ENCODE results near the gene DCC. TPM values are rescaled to one million over a fixed set of nuclear protein-coding genes. Genes with fewer than 3 reads are reported as not detected.
"Not testable (repeated sequence)": the region's sequence is repeated elsewhere in the genome, so short reads cannot be mapped to it uniquely, and the experiment has no call there.

The DCC gene
- total RNA-seq, 2 donors from 2014 or later = not detected

DNA sequence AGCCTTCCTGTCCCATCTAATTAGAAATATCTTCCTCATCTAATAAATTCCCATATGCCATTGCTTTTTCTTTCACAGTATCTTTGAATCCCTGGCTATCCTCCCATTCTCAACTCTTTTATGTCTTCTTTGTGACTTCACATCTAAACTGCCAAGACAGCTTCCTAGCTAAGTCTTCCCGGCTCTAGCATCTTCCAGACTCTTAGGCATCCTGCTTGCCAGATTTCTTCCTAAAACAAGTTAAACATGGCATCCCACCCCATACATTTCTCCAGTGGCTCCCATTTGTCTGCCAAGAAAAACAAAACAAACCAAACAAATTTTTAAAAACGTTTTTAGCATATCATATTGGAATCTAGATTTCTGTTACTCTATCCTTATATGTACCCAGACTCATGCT, 1132.5 kb downstream of the DCC start:
- Mint-ChIP-seq H3K27me3 (no peaks in the 10 kb centered on the region), H3K36me3 (no peaks in the 10 kb centered on the region), H3K4me3 (no peak overlapping the region), H3K4me1 (ENCODE audit: low read depth in 2 of 2) (no peaks in the 10 kb centered on the region), H3K27ac (no peak overlapping the region), H3K9me3 (peaks cover 20% of the 10 kb centered on the region)
- no peak for ATAC-seq
- DNase-seq (ENCODE audit: low spot score) = no peak

DNA sequence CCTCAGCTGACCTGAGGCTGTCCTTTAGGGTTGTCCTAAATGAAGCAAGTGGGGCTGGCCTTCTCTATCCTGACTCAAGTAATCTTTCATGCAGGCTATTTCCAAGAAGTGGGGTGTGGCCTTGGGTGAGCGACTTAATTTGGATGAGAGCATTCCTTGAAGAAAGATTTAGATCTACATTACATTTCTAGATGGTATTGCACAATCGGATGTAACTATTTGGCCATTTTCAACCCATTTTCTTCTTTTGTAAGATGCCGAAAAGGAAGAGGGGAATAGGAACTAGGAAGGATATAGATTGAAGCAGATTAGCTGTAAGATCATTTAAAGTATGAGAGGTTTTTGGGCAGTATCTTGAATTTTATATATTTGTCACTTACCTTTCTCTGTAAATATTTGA, 1138.2 kb downstream of the DCC start:
- H3K27ac Mint-ChIP-seq = no peak overlapping the region
- H3K36me3 Mint-ChIP-seq = no peaks in the 10 kb centered on the region
- no peaks in the 10 kb centered on the region for H3K27me3 Mint-ChIP-seq
- no peaks in the 10 kb centered on the region for H3K4me1 Mint-ChIP-seq (ENCODE audit: low read depth in 2 of 2)
- no peak for ATAC-seq
- no peak for DNase-seq (ENCODE audit: low spot score)
- no peak overlapping the region for H3K4me3 Mint-ChIP-seq
- peaks cover 12% of the 10 kb centered on the region for H3K9me3 Mint-ChIP-seq

DNA sequence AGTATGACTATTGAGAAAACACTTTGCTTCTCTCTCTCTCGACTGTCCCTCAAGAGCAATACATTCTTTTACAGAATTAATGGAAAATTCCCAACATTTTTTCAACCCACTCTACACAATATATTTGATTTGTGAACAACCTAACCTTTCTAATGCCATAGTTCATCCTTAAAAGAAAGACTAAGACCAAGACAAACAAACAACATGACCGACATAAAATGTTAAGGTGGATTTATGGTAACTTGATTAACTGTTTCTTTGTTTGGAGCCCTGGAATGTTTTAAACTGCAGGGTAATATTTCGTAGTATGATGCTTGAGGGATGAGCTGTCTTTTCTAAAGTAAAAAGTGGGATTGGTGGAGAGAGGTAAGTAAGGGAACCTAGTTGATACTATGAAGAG, 1146.3 kb downstream of the DCC start:
- peaks cover 2% of the 10 kb centered on the region for H3K9me3 Mint-ChIP-seq
- no peak for DNase-seq (ENCODE audit: low spot score)
- H3K4me1 Mint-ChIP-seq (ENCODE audit: low read depth in 2 of 2) = no peaks in the 10 kb centered on the region
- no peaks in the 10 kb centered on the region for H3K36me3 Mint-ChIP-seq
- H3K27me3 Mint-ChIP-seq = no peaks in the 10 kb centered on the region
- H3K27ac Mint-ChIP-seq = no peak overlapping the region
- no peak overlapping the region for H3K4me3 Mint-ChIP-seq
- no peak for ATAC-seq

DNA sequence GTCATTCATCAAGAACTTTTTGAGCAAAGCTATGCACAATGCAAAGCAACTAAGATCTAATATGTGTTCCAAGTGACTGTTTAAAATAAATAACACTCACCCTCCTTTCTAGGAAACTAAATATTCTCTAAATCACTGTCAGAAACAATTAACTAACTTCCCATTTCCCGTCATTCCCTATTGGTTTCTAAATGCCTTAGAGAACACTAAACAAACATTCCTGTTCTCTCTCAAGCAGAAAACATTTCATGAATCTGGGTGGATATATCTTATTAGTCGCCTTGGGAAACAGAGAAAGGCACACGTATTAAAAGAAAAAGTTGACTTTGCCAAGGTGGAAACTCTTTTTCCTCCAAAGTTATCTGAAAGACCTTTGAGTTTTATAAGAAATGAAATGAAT, 1149.3 kb downstream of the DCC start:
- Mint-ChIP-seq H3K36me3 (peaks cover 4% of the 10 kb centered on the region), H3K4me1 (ENCODE audit: low read depth in 2 of 2) (no peaks in the 10 kb centered on the region)
- no peak for ATAC-seq

DNA sequence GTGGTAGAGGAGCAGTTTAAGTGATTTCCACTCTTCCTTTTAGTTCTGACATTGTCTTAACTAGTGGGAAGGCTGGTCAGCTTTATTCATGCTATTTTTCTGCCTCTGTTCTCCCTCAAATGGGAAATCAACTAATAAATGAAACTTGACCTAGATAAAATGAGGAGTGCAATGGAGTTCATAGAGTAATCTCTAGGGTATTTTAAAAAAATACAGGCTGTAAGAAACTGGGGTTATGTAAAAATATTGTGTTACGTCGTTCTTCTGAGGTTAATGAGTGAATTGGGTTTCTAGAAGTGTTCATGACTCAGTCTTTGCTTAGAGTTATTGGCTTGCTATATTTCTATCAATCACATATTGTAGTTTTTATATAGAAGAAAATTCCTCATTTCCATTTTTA, 1150.0 kb downstream of the DCC start:
- no peak for ATAC-seq
- no peaks in the 10 kb centered on the region for H3K4me1 Mint-ChIP-seq (ENCODE audit: low read depth in 2 of 2)
- DNase-seq (ENCODE audit: low spot score) = no peak
- H3K4me3 Mint-ChIP-seq = no peak overlapping the region
- no peak overlapping the region for H3K27ac Mint-ChIP-seq
- peaks cover 4% of the 10 kb centered on the region for H3K36me3 Mint-ChIP-seq
- H3K27me3 Mint-ChIP-seq = no peaks in the 10 kb centered on the region
- peaks cover 22% of the 10 kb centered on the region for H3K9me3 Mint-ChIP-seq

More for the DNA sequence above, 1149.3 kb downstream of the DCC start:
- no peak overlapping the region for H3K4me3 Mint-ChIP-seq
- H3K9me3 Mint-ChIP-seq = peaks cover 17% of the 10 kb centered on the region
- no peak for DNase-seq (ENCODE audit: low spot score)
- no peak overlapping the region for H3K27ac Mint-ChIP-seq
- no peaks in the 10 kb centered on the region for H3K27me3 Mint-ChIP-seq

DNA sequence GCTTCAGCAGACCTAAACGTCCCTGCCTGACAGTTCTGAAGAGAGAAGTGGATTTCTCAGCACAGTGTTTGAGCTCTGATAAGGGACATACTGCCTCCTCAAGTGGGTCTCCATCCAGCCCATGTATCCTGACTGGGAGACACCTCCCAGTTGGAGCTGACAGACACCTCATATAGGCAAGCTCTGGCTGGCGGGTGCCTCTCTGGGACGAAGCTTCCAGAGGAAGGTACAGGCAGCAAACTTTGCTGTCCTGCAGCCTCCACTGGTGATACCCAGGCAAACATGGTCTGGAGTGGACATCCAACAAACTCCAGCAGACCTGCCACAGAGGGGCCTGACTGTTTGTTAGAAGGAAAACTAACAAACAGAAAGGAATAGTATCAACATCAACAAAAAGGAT, 1156.0 kb downstream of the DCC start:
- Mint-ChIP-seq H3K4me1 (ENCODE audit: low read depth in 2 of 2) (no peaks in the 10 kb centered on the region), H3K27ac (no peak overlapping the region), H3K27me3 (no peaks in the 10 kb centered on the region), H3K4me3 (no peak overlapping the region), H3K36me3 (peaks cover 4% of the 10 kb centered on the region), H3K9me3 (peaks cover 24% of the 10 kb centered on the region)
- no peak for ATAC-seq
- no peak for DNase-seq (ENCODE audit: low spot score)

DNA sequence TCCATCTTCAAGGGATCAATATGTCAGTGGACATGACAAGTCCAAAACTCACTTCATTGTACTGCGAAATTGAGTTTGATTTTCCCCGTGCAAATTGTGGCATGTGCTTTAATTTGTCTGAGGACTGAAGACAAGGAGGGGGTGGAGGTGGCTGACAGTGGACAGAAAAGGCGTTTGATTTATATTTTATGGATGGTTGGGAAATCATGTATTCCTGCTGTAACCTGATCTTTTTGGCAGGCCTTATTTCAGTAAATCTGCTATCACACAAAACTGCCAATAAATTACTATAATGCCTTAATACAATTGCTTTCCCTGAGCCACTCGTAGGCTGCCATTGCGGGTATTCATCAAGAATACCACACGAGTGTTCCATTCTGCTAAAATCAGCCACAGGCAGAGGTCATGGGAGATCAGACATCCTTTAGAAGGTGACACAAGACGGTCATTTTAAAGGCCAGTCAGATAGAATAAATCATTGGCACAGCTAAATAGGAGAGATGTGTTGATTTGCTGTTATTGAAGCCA, 1164.0 kb downstream of the DCC start:
- Mint-ChIP-seq H3K9me3 (peaks cover 5% of the 10 kb centered on the region), H3K36me3 (no peaks in the 10 kb centered on the region), H3K4me3 (no peak overlapping the region), H3K27me3 (no peaks in the 10 kb centered on the region), H3K4me1 (ENCODE audit: low read depth in 2 of 2) (no peaks in the 10 kb centered on the region), H3K27ac (no peak overlapping the region)
- no peak for ATAC-seq
- DNase-seq (ENCODE audit: low spot score) = no peak

DNA sequence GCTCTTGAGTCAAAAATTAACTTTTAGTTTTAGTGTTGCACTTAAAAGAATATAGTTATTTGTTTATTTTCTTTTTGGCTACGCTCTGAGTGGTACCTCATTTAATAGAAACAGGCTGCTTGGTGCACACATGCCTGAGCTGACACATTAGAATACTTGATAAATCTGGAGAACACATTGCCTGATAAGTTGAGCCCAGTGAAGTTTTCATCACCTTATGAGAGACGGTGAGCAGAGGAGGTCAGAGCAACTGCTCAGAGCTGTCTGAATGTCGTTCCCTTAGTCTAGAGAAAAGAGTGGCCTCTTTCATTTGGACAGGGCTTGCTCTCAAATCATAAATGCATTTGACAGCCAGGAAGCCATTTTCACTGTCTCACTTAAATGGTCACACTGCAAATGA, 1168.5 kb downstream of the DCC start:
- no peaks in the 10 kb centered on the region for H3K4me1 Mint-ChIP-seq (ENCODE audit: low read depth in 2 of 2)
- no peak for DNase-seq (ENCODE audit: low spot score)
- H3K9me3 Mint-ChIP-seq = peaks cover 5% of the 10 kb centered on the region
- no peaks in the 10 kb centered on the region for H3K36me3 Mint-ChIP-seq
- no peaks in the 10 kb centered on the region for H3K27me3 Mint-ChIP-seq
- H3K4me3 Mint-ChIP-seq = no peak overlapping the region
- no peak for ATAC-seq
- H3K27ac Mint-ChIP-seq = no peak overlapping the region

DNA sequence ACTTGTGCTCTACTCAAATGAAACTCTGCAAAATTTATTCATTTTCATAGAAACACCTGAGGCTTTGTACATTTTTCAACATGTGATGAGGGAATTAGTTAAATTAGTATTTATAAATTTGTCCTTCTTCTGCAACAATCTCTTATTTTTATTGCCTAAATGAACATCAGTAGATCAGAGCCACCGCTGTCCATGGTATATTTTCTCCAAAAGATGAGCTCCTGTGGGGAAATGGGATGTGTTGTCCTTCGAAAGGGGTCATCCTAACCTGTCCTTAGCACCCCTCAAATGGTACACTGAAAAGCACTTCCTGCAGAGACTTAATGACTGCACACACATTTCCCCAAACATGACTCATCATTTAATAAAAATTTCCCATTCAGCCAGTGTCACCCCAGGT, 1169.9 kb downstream of the DCC start:
- Mint-ChIP-seq H3K4me3 (no peak overlapping the region), H3K27me3 (no peaks in the 10 kb centered on the region), H3K4me1 (ENCODE audit: low read depth in 2 of 2) (no peaks in the 10 kb centered on the region), H3K9me3 (peaks cover 10% of the 10 kb centered on the region), H3K27ac (no peak overlapping the region), H3K36me3 (no peaks in the 10 kb centered on the region)
- no peak for ATAC-seq
- no peak for DNase-seq (ENCODE audit: low spot score)

DNA sequence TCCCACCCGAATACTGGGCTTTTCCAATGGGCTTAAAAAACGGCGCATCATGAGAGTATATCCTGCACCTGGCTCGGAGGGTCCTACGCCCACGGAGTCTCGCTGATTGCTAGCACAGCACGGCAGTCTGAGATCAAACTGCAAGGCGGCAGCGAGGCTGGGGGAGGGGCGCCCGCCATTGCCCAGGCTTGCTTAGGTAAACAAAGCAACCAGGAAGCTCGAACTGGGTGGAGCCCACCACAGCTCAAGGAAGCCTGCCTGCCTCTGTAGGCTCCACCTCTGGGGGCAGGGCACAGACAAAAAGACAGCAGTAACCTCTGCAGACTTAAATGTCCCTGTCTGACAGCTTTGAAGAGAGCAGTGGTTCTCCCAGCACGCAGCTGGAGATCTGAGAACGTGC, 1171.7 kb downstream of the DCC start:
- H3K36me3 Mint-ChIP-seq; H3K4me3 Mint-ChIP-seq; H3K27ac Mint-ChIP-seq; DNase-seq (ENCODE audit: low spot score); H3K9me3 Mint-ChIP-seq; H3K27me3 Mint-ChIP-seq; ATAC-seq; H3K4me1 Mint-ChIP-seq (ENCODE audit: low read depth in 2 of 2): not testable (repeated sequence)

DNA sequence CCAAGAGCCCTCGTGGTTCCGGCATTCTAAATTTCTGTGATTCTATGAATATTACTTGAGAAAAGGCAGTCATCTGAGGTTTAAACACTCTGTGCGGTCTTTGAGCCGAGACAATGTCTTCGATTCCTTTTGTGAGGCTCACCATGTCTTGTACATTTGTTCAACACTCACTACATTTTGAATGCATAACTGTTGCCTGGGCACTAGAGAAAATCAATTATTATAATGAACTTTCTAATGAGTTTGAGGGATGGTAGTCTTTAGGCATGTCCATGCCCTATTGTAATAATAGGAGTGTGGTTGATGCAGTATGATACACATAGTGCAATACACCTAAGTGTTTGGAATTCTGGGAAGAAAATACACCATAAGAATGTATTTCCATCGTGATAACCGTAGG, 1181.1 kb downstream of the DCC start:
- Mint-ChIP-seq H3K27ac (no peak overlapping the region), H3K4me3 (no peak overlapping the region), H3K27me3 (no peaks in the 10 kb centered on the region), H3K36me3 (no peaks in the 10 kb centered on the region), H3K4me1 (ENCODE audit: low read depth in 2 of 2) (no peaks in the 10 kb centered on the region), H3K9me3 (peaks cover 4% of the 10 kb centered on the region)
- no peak for DNase-seq (ENCODE audit: low spot score)
- no peak for ATAC-seq

DNA sequence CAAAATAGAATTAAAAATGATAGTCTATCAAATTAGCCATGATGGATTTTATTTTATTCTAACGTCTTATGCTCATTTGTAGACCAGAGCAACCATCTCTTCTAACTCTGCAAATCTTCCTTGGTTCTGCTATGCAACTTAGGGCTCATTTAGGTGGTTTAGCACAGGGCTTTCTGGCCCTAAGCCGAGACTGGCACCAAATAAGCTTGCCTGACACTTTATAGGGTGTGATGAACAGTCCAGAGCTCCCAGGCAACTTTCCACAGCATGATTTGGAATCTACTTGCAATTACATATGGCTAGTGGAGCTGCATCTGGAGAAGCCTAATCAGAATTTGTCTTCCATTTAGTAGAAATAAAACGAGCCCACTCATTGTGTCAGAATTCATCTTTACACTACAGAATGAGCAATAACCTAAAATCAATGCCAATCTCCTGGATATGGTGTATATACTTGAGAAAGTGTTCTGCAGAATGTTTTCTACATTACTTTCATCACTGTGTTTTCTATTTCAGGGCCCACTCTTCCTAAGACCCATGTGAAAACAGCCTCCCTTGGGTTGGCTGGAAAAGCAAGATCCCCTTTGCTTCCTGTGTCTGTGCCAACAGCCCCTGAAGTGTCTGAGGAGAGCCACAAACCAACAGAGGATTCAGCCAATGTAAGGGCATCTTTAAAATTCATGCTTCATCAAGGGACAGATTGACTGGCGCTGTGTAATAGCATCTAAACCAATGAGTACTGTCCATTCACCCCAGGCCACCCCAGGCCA, 1186.3 kb downstream of the DCC start:
- no peaks in the 10 kb centered on the region for H3K27me3 Mint-ChIP-seq
- no peaks in the 10 kb centered on the region for H3K36me3 Mint-ChIP-seq
- H3K4me1 Mint-ChIP-seq (ENCODE audit: low read depth in 2 of 2) = no peaks in the 10 kb centered on the region
- H3K27ac Mint-ChIP-seq = no peak overlapping the region
- no peak overlapping the region for H3K4me3 Mint-ChIP-seq
- DNase-seq (ENCODE audit: low spot score) (no peak), ATAC-seq (no peak)
- H3K9me3 Mint-ChIP-seq = peaks cover 4% of the 10 kb centered on the region

DNA sequence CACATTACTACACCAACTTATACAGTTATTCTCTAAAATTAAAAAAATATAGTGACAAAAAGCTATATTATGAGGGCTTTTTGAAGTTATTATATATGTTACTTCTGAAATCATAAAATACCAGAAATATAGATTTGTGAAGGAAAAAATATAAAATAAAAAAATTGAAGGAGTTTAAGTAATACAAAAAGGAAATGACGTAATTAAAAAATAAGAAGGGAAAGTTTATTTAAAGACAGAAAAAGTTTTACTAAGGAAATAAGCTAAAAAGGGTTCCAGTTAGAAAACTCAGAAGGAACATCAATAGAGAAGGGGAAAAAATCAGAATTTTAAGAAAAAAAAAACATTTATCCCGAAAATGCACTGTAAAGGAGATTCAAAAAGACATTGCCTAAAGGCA, 1187.4 kb downstream of the DCC start:
- Mint-ChIP-seq H3K4me1 (ENCODE audit: low read depth in 2 of 2) (no peaks in the 10 kb centered on the region), H3K9me3 (peaks cover 4% of the 10 kb centered on the region), H3K27me3 (no peaks in the 10 kb centered on the region), H3K27ac (no peak overlapping the region), H3K36me3 (no peaks in the 10 kb centered on the region), H3K4me3 (no peak overlapping the region)
- no peak for DNase-seq (ENCODE audit: low spot score)
- no peak for ATAC-seq

DNA sequence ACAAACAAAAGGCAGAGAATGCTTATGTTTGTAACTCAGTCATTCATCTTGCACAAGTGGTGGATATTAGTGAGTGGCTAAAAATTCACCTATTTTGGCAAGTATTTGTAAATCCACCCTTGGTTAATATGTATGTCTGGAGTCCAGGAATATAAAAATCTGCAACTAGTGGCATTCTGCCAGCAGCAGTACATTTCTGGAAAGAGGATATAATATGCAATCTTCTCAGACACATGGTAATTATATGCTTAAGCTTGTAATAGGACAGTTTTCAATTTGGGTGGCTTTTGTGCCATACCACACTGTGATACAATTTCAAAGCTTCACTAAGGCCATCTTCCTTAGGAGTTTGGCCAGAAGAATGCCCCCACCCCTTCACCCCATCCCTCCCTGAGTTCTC, 1191.2 kb downstream of the DCC start:
- DNase-seq (ENCODE audit: low spot score) (no peak), ATAC-seq (no peak)
- Mint-ChIP-seq H3K27ac (no peak overlapping the region), H3K27me3 (no peaks in the 10 kb centered on the region), H3K9me3 (peaks cover 4% of the 10 kb centered on the region), H3K36me3 (no peaks in the 10 kb centered on the region), H3K4me1 (ENCODE audit: low read depth in 2 of 2) (no peaks in the 10 kb centered on the region), H3K4me3 (no peak overlapping the region)

DNA sequence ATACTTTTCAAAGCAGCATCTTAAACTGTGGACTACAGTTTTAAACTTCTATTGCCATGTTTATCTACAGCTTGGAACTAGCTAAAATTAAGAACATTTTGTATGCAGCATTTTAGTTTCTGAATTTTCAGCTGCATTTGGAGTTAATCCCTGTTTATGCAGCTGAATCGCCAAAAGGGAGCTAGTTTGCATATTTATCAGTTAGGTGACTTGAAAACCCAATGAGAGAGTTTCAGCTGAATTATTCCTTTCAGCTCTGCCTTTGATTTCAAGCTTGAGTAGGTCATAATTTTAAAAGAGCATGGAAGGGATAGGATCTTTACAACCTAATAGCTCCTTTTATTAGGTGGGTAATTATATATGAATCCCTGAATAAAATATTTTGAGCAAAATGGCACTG, 1191.9 kb downstream of the DCC start:
- DNase-seq (ENCODE audit: low spot score) (no peak), ATAC-seq (no peak)
- Mint-ChIP-seq H3K27me3 (no peaks in the 10 kb centered on the region), H3K27ac (no peak overlapping the region), H3K9me3 (peaks cover 4% of the 10 kb centered on the region), H3K4me3 (no peak overlapping the region), H3K36me3 (no peaks in the 10 kb centered on the region), H3K4me1 (ENCODE audit: low read depth in 2 of 2) (no peaks in the 10 kb centered on the region)

Measured in natural killer cell treated with Interleukin-12 subunit alpha and Interleukin-12 subunit beta and Interleukin-15 and Interleukin-18, amount 100 ng/mL, for 72 hours (primary cell).